SK-N-SH (cell line): ENCODE measurements around the gene HOXD13.

Source experiments
- CHD2 ChIP-seq: fragments of 150-350 bp; IDR thresholded peaks from 2 replicates; pipeline ENCODE4 v1.6.1; 2018; ENCODE audit warnings: low read length; ENCODE audit not compliant: partially characterized antibody
- FOXM1 ChIP-seq: IDR thresholded peaks from 2 replicates; pipeline ENCODE4 v1.4.0; 2012; ENCODE audit warnings: low read depth, mild to moderate bottlenecking
- GABPA ChIP-seq: IDR thresholded peaks from 2 replicates; pipeline ENCODE4 v1.4.0; 2012; ENCODE audit warnings: low read depth, mild to moderate bottlenecking
- GATA2 ChIP-seq: sonication (generic); formaldehyde crosslinking; IDR thresholded peaks from 2 replicates; pipeline ENCODE4 v1.5.0; 2020; ENCODE audit warnings: mild to moderate bottlenecking, missing genetic modification reagents
- MAX ChIP-seq: IDR thresholded peaks from 2 replicates; pipeline ENCODE4 v1.4.0; 2012; ENCODE audit warnings: low read depth
- RXRA ChIP-seq: IDR thresholded peaks from 2 replicates; pipeline ENCODE4 v1.4.0; 2012; ENCODE audit warnings: low read depth, mild to moderate bottlenecking, borderline replicate concordance
- TEAD4 ChIP-seq: IDR thresholded peaks from 2 replicates; pipeline ENCODE4 v1.4.0; 2012; ENCODE audit warnings: mild to moderate bottlenecking, borderline replicate concordance; ENCODE audit not compliant: insufficient read depth
- YY1 ChIP-seq: IDR thresholded peaks from 2 replicates; pipeline ENCODE4 v1.4.0; 2012; ENCODE audit warnings: low read depth, mild to moderate bottlenecking
- TF ChIP-seq, protein P1 (sequence below): fragments of 200-600 bp; sonication (generic); IDR thresholded peaks from 2 replicates; pipeline ENCODE4 v1.6.1; 2017; ENCODE audit warnings: antibody characterized with exemption, mild to moderate bottlenecking, moderate library complexity
- TF ChIP-seq, protein P2 (sequence below): fragments of 150-350 bp; IDR thresholded peaks from 2 replicates; pipeline ENCODE4 v1.6.1; 2017; ENCODE audit warnings: antibody characterized with exemption, low read length, low read depth, borderline replicate concordance

DNA sequence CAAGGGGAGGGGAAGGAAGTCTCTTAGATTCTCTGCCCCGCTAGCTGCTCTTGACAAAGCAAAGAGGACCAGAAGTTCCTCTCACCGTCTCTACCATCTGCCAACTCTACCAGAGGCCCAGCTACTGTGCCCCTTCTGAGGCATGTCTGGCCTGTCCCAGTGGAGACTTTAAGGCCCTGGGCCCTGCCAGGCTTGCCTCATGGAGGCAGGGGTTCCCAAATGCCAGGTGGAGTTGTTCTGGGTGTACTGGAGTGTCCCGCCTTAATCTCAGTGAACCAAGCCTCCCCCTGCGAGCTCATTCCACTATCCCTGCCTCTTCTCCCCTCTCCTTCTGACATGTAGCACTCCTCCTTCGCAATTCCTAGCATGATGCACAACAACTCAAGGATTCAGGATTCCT is 9.3 kb downstream of the HOXD13 start:
- TF ChIP-seq GATA2 (CRISPR knock-in tag) (no peak), CHD2 (no peak), MAX (no peak), TEAD4 (no peak), YY1 (no peak), FOXM1 (no peak), RXRA (no peak), GABPA (no peak)
- TF ChIP-seq, protein P1, sequence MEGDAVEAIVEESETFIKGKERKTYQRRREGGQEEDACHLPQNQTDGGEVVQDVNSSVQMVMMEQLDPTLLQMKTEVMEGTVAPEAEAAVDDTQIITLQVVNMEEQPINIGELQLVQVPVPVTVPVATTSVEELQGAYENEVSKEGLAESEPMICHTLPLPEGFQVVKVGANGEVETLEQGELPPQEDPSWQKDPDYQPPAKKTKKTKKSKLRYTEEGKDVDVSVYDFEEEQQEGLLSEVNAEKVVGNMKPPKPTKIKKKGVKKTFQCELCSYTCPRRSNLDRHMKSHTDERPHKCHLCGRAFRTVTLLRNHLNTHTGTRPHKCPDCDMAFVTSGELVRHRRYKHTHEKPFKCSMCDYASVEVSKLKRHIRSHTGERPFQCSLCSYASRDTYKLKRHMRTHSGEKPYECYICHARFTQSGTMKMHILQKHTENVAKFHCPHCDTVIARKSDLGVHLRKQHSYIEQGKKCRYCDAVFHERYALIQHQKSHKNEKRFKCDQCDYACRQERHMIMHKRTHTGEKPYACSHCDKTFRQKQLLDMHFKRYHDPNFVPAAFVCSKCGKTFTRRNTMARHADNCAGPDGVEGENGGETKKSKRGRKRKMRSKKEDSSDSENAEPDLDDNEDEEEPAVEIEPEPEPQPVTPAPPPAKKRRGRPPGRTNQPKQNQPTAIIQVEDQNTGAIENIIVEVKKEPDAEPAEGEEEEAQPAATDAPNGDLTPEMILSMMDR = no peak
- TF ChIP-seq, protein P2, sequence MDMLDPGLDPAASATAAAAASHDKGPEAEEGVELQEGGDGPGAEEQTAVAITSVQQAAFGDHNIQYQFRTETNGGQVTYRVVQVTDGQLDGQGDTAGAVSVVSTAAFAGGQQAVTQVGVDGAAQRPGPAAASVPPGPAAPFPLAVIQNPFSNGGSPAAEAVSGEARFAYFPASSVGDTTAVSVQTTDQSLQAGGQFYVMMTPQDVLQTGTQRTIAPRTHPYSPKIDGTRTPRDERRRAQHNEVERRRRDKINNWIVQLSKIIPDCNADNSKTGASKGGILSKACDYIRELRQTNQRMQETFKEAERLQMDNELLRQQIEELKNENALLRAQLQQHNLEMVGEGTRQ = no peak
